Kidney epithelial cell (primary cell): ENCODE measurements around the gene SNTB2. TPM values are rescaled to one million over a fixed set of nuclear protein-coding genes. Genes with fewer than 3 reads are reported as not detected.
"Not testable (repeated sequence)": the region's sequence is repeated elsewhere in the genome, so short reads cannot be mapped to it uniquely, and the experiment has no call there.

Experiments used
- DNase-seq: peaks from one replicate; pipeline ENCODE4 v3.0.0-alpha.2; 2010; ENCODE audit warnings: low read depth
- H3K27me3 ChIP-seq: 2 replicates; pipeline ENCODE4 v1.6.0; 2011; ENCODE audit warnings: low read length; ENCODE audit not compliant: control insufficient read depth, insufficient read depth
- H3K36me3 ChIP-seq: 2 replicates; pipeline ENCODE4 v1.5.1; 2011; ENCODE audit warnings: low read length; ENCODE audit not compliant: control insufficient read depth, insufficient read depth
- H3K4me3 ChIP-seq: 2 replicates; pipeline ENCODE4 v1.5.1; 2011; ENCODE audit warnings: low read depth, mild to moderate bottlenecking, control low read depth, low read length
- total RNA-seq: library from RNA; depleted of rRNA; stranded (reverse); fragments of >200 nt; gene quantifications from 2 replicates; pipeline ENCODE4 v1.2.3, GENCODE V29; 2015
- TF ChIP-seq, protein P1 (sequence below): IDR thresholded peaks from 2 replicates; pipeline ENCODE4 v1.5.1; 2011; ENCODE audit warnings: mild to moderate bottlenecking, moderate library complexity, low read length, control low read depth, inconsistent platforms; ENCODE audit not compliant: insufficient read depth, poor library complexity, severe bottlenecking

Gene SNTB2
- total RNA-seq, 1 donor from 2014 or later: 9.0 TPM

DNA sequence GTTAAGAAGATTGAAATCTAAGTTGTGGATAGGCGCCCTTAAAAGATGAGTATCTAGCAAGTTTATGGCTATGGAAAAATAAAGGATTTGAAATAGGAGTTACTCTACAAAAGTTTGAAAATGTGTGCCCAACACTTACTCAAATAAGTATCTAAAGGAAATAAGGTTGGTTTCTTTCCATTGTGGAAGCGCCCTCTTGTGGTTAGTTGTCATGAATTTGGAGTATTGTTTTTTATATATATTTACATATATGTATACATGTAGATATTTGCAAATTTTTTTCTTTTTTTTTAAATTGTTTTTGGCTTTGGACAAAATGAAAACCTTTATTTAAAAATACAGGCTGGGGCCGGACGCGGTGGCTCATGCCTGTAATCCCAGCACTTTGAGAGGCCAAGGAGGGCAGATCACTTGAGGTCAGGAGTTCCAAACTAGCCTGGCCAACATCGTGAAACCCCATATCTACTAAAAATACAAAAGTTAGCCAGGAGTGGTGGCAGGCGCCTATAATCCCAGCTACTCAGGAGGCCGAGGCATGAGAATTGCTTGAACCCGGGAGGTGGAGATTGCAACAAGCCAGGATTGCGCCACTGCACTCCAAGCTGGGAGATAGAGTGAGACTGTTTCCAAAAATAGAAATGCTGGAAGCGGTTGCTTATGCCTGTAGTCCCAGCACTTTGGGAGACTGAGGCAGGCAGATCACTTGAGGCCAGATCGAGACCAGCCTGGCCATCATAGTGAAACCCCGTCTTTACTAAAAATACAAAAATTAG, 100.2 kb downstream of the SNTB2 start:
- Histone ChIP-seq H3K27me3 (no peaks in the 10 kb centered on the region), H3K4me3 (no peak overlapping the region), H3K36me3 (no peaks in the 10 kb centered on the region)
- DNase-seq: no peak
- TF ChIP-seq, protein P1, sequence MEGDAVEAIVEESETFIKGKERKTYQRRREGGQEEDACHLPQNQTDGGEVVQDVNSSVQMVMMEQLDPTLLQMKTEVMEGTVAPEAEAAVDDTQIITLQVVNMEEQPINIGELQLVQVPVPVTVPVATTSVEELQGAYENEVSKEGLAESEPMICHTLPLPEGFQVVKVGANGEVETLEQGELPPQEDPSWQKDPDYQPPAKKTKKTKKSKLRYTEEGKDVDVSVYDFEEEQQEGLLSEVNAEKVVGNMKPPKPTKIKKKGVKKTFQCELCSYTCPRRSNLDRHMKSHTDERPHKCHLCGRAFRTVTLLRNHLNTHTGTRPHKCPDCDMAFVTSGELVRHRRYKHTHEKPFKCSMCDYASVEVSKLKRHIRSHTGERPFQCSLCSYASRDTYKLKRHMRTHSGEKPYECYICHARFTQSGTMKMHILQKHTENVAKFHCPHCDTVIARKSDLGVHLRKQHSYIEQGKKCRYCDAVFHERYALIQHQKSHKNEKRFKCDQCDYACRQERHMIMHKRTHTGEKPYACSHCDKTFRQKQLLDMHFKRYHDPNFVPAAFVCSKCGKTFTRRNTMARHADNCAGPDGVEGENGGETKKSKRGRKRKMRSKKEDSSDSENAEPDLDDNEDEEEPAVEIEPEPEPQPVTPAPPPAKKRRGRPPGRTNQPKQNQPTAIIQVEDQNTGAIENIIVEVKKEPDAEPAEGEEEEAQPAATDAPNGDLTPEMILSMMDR: peak; percentile 53

DNA sequence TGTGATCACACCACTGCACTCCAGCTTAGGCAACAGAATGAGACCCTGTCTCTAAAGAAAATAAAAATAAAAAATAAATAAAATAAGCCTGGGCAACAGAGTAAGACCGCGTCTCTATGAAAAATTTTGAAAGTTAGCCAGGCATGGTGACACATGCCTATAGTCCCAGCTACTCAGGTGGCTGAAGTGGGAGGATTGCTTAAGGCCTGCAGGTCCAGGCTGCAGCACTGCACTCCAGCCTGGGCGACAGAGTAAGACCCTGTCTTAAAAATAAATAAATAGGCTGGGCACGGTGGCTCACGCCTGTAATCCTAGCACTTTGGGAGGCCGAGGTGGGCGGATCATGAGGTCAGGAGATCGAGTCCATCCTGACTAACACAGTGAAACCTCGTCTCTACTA, 104.7 kb downstream of the SNTB2 start:
- H3K36me3 ChIP-seq, H3K4me3 ChIP-seq, DNase-seq, H3K27me3 ChIP-seq: not testable (repeated sequence)

DNA sequence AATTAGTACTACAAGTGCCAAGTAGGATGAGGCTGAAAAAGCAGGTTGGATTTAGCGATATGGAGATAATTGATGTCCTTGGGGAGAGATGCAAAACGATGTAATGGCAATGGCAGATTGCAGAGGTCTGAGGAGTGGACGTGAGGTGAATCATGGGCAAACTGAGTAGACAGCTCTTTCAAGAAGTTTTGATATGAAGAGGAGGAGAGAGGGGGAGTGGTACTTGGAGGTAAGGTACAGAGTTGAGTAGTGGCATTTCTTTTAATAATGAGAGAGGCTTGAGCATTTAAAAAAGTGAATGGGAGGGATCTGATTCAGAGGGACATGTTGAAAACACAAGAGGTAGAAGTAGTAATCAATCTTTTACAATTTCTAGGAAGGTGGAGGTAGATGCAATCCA, 106.4 kb downstream of the SNTB2 start:
- no peak overlapping the region for H3K4me3 ChIP-seq
- TF ChIP-seq, protein P1: no peak
- DNase-seq: no peak
- H3K27me3 ChIP-seq: no peaks in the 10 kb centered on the region
- no peaks in the 10 kb centered on the region for H3K36me3 ChIP-seq

DNA sequence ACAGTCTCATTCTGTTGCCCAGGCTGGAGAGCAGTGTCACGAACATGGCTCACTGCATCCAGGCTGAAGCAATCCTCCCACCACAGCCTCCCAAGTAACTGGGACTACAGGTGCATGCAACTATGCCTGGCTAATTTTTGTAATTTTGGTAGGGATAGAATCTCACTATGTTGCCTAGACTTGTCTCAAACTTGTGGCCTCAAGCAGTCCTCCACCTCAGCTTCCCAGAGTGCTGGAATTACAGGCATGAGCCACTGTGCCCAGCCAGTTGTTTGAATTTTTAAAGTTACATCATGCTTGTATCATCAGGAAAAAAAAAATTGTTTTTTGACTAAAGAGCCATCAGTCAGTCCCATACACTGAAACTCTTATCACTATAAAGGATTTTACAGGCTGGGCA, 107.1 kb downstream of the SNTB2 start:
- Histone ChIP-seq H3K4me3 (no peak overlapping the region), H3K36me3 (no peaks in the 10 kb centered on the region), H3K27me3 (no peaks in the 10 kb centered on the region)
- DNase-seq: no peak
- TF ChIP-seq, protein P1: no peak

DNA sequence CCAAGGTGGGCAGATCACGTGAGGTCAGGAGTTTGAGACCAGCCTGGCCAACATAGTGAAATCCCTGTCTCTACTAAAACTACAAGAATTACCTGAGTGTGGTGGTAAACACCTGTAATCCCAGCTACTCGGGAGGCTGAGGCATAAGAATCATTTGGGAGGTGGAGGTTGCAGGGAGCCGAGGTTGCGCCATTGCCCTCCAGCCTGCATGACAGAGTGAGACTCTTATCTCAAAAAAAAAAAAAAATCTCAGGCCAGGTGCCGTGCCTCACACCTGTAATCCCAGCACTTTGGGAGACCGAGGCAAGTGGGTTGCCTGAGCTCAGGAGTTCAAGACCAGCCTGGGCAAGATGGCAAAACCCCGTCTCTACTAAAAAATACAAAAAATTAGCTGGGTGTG, 109.8 kb downstream of the SNTB2 start:
- not testable (repeated sequence) for H3K4me3 ChIP-seq, DNase-seq, H3K36me3 ChIP-seq, H3K27me3 ChIP-seq

DNA sequence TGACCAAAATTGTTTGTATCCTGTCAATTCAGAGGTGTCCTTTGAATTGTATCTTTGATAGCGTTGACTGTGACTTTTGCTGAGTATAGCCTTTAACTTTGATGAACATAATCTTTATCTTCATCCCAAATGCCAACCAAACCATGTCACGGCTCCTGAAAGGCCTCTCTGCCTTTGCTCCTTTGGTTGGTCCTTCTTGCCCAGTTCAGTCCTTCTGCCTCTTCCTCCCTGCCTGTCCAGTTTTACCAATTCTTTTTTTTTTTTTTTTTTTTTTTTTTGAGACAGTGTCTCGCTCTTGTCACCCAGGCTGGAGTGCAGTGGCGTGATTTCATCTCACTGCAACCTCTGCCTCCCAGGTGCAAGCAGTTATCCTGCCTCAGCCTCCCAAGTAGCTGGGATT, 111.3 kb downstream of the SNTB2 start:
- H3K36me3 ChIP-seq: no peaks in the 10 kb centered on the region
- TF ChIP-seq, protein P1: no peak
- no peak overlapping the region for H3K4me3 ChIP-seq
- H3K27me3 ChIP-seq: no peaks in the 10 kb centered on the region
- no peak for DNase-seq

DNA sequence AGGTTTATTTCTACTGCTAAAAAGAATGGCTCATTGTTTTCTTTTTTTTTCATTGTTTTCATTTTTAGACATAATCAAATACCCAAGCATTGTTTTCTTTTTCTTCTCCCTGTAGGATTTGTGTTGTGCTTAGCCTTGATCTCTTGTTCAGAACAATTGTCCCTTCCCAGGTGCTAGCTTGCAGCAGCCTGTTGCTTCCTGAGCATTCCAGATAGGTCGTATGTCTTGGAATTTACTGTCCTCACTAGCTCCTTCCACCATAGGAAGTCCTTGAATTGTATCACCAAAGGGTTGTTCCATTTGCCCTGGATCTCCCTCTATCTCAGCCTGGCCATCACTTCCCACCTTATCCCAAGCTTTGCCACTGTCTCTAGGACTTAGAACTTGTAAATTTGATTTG, 114.2 kb downstream of the SNTB2 start:
- no peak for DNase-seq
- H3K36me3 ChIP-seq: no peaks in the 10 kb centered on the region
- H3K27me3 ChIP-seq: no peaks in the 10 kb centered on the region
- H3K4me3 ChIP-seq: no peak overlapping the region
- TF ChIP-seq, protein P1: no peak
